ENCODE measurements around the gene KLLN.
"Not testable (repeated sequence)": the region's sequence is repeated elsewhere in the genome, so short reads cannot be mapped to it uniquely, and the experiment has no call there.

KLLN gene

DNA sequence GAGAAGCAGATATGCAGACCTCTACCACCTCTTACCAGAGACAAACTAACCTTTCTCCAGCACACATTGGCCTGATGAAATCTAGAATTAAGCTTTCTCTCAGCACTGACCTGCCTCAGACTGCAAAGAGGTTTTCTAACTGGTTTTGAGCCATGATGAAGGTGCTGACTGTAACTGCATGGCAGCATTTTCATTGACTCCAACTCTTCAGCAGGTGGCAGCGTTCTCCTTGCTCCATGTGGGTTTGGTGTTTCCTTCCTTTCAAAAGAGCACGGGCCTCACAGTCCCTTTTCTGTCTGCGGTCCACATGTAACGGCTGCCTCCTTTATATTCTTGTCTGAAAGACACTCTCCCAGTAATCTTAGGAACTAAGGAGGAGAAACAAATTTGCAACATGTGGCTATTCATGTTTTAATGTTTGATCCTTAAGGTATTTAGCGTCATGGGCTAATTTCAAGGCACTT is 12.6 kb downstream of the KLLN start:
- Histone ChIP-seq H3F3A (ENCODE audit: insufficient read depth, low read length) (no peaks in the 10 kb centered on the region), H3K36me3 (ENCODE audit: insufficient read depth, low read length) (no peaks in the 10 kb centered on the region), H3K4me3 (ENCODE audit: low read depth, low read length, poor library complexity, severe bottlenecking) (no peak overlapping the region), H3K27me3 (ENCODE audit: insufficient read depth, low read length) (no peaks in the 10 kb centered on the region), H3K79me2 (ENCODE audit: insufficient read depth, low read length) (no peaks in the 10 kb centered on the region), H4K20me1 (ENCODE audit: insufficient read depth, low read length) (no peaks in the 10 kb centered on the region), H3K4me1 (ENCODE audit: insufficient read depth, low read length, severe bottlenecking) (peaks cover 9% of the 10 kb centered on the region), H3K9ac (ENCODE audit: low read length) (no peak overlapping the region; the same call in 1 of the 2 replicates), H3K9me2 (ENCODE audit: low read depth, low read length) (no peaks in the 10 kb centered on the region), H3K27ac (ENCODE audit: low read depth, low read length, poor library complexity, severe bottlenecking) (no peak overlapping the region), H3K4me2 (ENCODE audit: low read length) (peak overlapping the region; percentile 37), H2AFZ (ENCODE audit: low read length) (peak overlapping the region; percentile 93; the same call in 1 of the 2 replicates), H3K9me3 (ENCODE audit: low read length) (no peaks in the 10 kb centered on the region)
- TF ChIP-seq EZH2 (IDR thresholded peaks at IDR 0.05; ENCODE audit: borderline replicate concordance, low read length) = no peak
- TF ChIP-seq, protein P1, sequence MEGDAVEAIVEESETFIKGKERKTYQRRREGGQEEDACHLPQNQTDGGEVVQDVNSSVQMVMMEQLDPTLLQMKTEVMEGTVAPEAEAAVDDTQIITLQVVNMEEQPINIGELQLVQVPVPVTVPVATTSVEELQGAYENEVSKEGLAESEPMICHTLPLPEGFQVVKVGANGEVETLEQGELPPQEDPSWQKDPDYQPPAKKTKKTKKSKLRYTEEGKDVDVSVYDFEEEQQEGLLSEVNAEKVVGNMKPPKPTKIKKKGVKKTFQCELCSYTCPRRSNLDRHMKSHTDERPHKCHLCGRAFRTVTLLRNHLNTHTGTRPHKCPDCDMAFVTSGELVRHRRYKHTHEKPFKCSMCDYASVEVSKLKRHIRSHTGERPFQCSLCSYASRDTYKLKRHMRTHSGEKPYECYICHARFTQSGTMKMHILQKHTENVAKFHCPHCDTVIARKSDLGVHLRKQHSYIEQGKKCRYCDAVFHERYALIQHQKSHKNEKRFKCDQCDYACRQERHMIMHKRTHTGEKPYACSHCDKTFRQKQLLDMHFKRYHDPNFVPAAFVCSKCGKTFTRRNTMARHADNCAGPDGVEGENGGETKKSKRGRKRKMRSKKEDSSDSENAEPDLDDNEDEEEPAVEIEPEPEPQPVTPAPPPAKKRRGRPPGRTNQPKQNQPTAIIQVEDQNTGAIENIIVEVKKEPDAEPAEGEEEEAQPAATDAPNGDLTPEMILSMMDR (IDR thresholded peaks at IDR 0.05; ENCODE audit: low read length) = peak; percentile 56

DNA sequence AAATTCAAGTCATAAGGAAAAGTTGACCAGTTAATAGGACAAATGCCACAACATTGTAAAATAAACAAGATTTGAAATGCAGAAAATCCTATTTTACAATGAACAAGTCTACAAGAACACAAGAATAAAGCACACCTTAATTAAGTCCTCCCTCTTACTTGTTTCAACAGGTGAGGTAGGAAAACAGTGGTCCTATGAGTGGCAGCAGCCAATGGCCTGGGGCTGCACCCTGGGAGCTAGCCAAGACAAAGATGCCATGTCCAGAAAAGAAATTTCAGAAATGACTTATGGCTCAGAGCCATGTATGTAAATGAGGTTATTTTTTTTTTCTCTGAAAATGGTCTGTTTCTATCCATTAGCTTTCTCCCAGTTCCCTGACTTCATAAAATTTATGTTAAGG is 14.3 kb downstream of the KLLN start:
- no peaks in the 10 kb centered on the region for H3K9me2 ChIP-seq (ENCODE audit: low read depth, low read length)
- H3K4me3 ChIP-seq (ENCODE audit: low read depth, low read length, poor library complexity, severe bottlenecking) = no peak overlapping the region
- H3F3A ChIP-seq (ENCODE audit: insufficient read depth, low read length) = no peaks in the 10 kb centered on the region
- no peak overlapping the region for H3K9ac ChIP-seq (ENCODE audit: low read length)
- H3K27me3 ChIP-seq (ENCODE audit: insufficient read depth, low read length) = no peaks in the 10 kb centered on the region
- no peaks in the 10 kb centered on the region for H3K36me3 ChIP-seq (ENCODE audit: insufficient read depth, low read length)
- no peak overlapping the region for H3K4me2 ChIP-seq (ENCODE audit: low read length)
- no peak for TF ChIP-seq EZH2 (IDR thresholded peaks at IDR 0.05; ENCODE audit: borderline replicate concordance, low read length)
- TF ChIP-seq, protein P1 (IDR thresholded peaks at IDR 0.05; ENCODE audit: low read length) = no peak
- no peak overlapping the region for H3K27ac ChIP-seq (ENCODE audit: low read depth, low read length, poor library complexity, severe bottlenecking)
- H4K20me1 ChIP-seq (ENCODE audit: insufficient read depth, low read length) = no peaks in the 10 kb centered on the region
- peaks cover 9% of the 10 kb centered on the region for H3K4me1 ChIP-seq (ENCODE audit: insufficient read depth, low read length, severe bottlenecking)
- H2AFZ ChIP-seq (ENCODE audit: low read length) = no peak overlapping the region
- no peaks in the 10 kb centered on the region for H3K9me3 ChIP-seq (ENCODE audit: low read length)
- H3K79me2 ChIP-seq (ENCODE audit: insufficient read depth, low read length) = no peaks in the 10 kb centered on the region

DNA sequence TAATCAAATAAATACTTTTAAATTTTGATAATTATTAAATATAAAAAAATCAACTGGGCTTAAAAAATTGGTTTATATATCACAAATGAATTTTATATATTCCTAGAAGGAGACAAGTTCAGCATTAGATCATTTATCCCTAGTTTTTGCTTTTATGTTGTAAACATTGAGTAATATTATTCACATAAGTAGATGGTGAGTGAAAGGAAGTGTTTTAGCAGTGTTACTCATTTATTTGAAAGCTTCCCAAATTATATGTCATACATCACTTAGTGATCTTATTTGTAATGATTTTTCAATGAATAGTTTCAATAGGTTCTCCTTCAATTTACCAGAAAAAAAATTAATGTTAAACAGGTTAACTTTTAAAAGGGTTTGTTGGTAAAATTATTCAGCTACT is 15.8 kb downstream of the KLLN start:
- H3K36me3 ChIP-seq (ENCODE audit: insufficient read depth, low read length) = no peaks in the 10 kb centered on the region

DNA sequence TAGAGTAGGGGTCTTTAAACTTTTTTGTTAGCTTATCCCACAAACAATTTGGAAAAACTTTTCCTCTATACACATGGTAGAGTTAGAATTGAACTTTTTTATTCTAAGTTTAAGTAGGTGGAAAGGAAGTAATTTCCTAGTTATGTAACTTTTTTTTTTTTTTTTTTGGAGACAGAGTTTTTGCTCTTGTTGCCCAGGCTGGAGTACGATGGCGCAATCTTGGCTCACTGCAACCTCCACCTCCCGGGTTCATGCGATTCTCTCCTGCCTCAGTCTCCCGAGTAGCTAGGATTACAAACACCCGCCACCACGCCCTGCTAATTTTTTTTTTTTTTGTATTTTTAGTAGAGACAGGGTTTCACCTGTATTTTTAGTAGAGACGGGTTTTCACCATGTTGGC is 16.6 kb downstream of the KLLN start:
- not testable (repeated sequence) for H3K79me2 ChIP-seq (ENCODE audit: insufficient read depth, low read length); H3K9me3 ChIP-seq (ENCODE audit: low read length); H3K9ac ChIP-seq (ENCODE audit: low read length); H2AFZ ChIP-seq (ENCODE audit: low read length); H3K4me3 ChIP-seq (ENCODE audit: low read depth, low read length, poor library complexity, severe bottlenecking); H3K4me2 ChIP-seq (ENCODE audit: low read length); H3K4me1 ChIP-seq (ENCODE audit: insufficient read depth, low read length, severe bottlenecking); H4K20me1 ChIP-seq (ENCODE audit: insufficient read depth, low read length); H3K27me3 ChIP-seq (ENCODE audit: insufficient read depth, low read length); H3K27ac ChIP-seq (ENCODE audit: low read depth, low read length, poor library complexity, severe bottlenecking); H3K9me2 ChIP-seq (ENCODE audit: low read depth, low read length); H3F3A ChIP-seq (ENCODE audit: insufficient read depth, low read length); H3K36me3 ChIP-seq (ENCODE audit: insufficient read depth, low read length)

More for the DNA sequence above, 15.8 kb downstream of the KLLN start:
- Histone ChIP-seq H3K79me2 (ENCODE audit: insufficient read depth, low read length) (no peaks in the 10 kb centered on the region), H3K27me3 (ENCODE audit: insufficient read depth, low read length) (no peaks in the 10 kb centered on the region), H3K9ac (ENCODE audit: low read length) (no peak overlapping the region), H3K9me3 (ENCODE audit: low read length) (no peaks in the 10 kb centered on the region), H3K27ac (ENCODE audit: low read depth, low read length, poor library complexity, severe bottlenecking) (no peak overlapping the region), H3F3A (ENCODE audit: insufficient read depth, low read length) (no peaks in the 10 kb centered on the region), H3K4me2 (ENCODE audit: low read length) (no peak overlapping the region), H2AFZ (ENCODE audit: low read length) (no peak overlapping the region), H3K4me3 (ENCODE audit: low read depth, low read length, poor library complexity, severe bottlenecking) (no peak overlapping the region), H4K20me1 (ENCODE audit: insufficient read depth, low read length) (no peaks in the 10 kb centered on the region), H3K4me1 (ENCODE audit: insufficient read depth, low read length, severe bottlenecking) (peaks cover 9% of the 10 kb centered on the region), H3K9me2 (ENCODE audit: low read depth, low read length) (no peaks in the 10 kb centered on the region)
- TF ChIP-seq EZH2 (IDR thresholded peaks at IDR 0.05; ENCODE audit: borderline replicate concordance, low read length) = no peak
- TF ChIP-seq, protein P1 (IDR thresholded peaks at IDR 0.05; ENCODE audit: low read length) = no peak

All from OCI-LY1 (cell line).